Stimulated activated CD4-positive, alpha-beta T cell treated with anti-CD3 and anti-CD28 coated beads, TNF-alpha, amount 100 ng/mL, for 48 hours (primary cell): ENCODE measurements around the gene MRPS18B.

Experiments
- DNase-seq, 3 donors: peaks; one replicate each; pipeline ENCODE4 v3.0.0-alpha.2; 2020; ENCODE audit warnings: low read depth in 3 of 3

MRPS18B gene

DNA sequence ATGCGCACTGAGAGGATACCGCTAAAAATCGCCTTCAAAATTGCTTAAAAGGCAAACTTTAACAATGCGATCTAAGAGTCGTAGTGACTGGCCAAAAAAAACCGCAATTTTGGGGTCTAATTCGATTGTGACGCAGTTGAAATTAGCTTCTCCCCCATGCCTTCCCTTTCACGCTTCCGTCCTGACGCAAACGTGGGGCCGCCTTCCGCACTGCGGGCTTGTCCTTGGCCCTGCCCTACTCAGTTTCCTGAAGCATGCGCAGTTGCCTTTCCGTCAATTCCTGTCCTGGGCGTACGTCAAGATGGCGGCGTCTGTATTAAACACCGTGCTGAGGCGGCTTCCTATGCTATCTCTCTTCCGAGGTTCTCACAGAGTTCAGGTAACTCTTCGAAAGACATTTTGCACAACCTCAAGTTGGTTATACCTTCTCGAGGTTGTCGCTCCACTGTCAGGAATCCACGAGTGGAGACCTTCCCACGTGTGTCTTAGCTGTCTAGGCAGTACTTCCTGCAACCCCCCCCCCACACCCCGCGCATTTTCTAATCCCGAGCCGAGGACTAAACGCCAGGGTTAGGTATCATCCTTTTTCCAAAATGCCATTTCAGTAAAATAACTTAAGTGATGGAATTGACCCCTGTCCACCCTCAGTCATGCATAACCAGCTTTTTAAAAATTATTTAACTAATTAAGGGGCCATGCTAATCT, at the start of gene MRPS18B:
MRPS18B (plus strand) TSS at position 276 of the 705 bp plus-strand sequence; CDS start at position 302, 26 bp downstream.
- DNase-seq = peak; percentile 90 to 96 (median 96)

GRCh38 chr6:30568245-30568644, 49.4 kb upstream of the MRPS18B start:
- peak in 2 of 3 donors; percentile 27 to 39 for DNase-seq

DNA sequence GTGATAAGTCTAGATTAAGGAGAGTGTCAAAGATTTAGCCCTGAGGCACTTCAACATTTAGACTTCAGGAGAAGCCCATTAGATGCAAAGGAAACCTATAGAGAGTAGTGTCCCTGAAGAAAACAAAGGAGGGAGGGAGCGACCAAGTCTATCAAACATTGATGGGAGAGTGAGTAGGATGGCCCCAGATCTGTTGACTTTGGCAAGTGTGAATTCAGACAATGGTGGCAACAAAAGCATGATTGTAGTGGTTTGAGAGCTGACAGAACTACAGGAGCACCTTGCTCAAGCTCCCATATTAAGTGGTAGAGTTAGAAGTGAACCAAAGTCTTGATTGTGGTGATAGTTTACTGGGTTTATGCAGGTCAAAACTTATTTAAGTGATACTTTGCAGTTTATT, 47.4 kb upstream of the MRPS18B start:
- no peak for DNase-seq

- peak in 1 of 3 donors; percentile 10 for DNase-seq
Observed at GRCh38 chr6:30570740-30571074, 46.9 kb upstream of the MRPS18B start.

- DNase-seq = peak; percentile 98 to 100 (median 99)
Observed at GRCh38 chr6:30571075-30571761, 46.4 kb upstream of the MRPS18B start, which contains the start of gene ABCF1. Gene ABCF1, plus strand, starts transcription at chr6:30571442. Its CDS starts 46 bp downstream, at chr6:30571488.

DNA sequence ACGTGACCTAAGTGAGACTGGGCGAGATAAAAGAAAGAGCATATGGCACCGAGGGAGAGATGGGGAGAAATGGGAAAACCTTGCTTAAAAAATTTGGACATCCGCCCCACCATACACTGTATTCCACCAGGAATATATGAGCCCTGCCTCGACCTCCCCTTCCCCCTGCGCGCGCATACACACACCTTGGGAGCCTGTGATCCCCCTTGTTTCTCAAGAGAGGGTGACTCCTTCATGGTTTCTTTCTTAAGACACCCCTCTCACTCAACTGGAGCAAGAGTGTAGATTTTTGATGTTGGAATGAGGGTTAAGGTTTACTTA, 45.9 kb upstream of the MRPS18B start:
- no peak for DNase-seq

- DNase-seq = no peak
Observed at GRCh38 chr6:30572148-30572547, 45.5 kb upstream of the MRPS18B start.

GRCh38 chr6:30573113-30573512, 44.5 kb upstream of the MRPS18B start:
- no peak for DNase-seq

DNA sequence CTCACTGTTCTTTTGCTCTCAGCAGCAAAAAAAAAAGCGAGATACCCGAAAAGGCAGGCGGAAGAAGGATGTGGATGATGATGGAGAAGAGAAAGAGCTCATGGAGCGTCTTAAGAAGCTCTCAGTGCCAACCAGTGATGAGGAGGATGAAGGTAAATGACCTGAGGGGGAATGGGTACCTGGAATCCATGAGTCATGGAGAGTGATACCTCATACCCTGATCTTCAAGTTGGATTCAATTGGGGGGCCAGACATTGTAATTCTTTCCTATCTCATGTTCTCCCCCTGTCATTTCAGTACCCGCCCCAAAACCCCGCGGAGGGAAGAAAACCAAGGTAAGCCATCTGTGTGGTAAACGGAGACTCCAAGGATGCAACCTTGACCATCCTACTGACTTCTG, 39.6 kb upstream of the MRPS18B start:
- no peak for DNase-seq

GRCh38 chr6:30583921-30584320, 33.7 kb upstream of the MRPS18B start:
- DNase-seq = no peak

DNA sequence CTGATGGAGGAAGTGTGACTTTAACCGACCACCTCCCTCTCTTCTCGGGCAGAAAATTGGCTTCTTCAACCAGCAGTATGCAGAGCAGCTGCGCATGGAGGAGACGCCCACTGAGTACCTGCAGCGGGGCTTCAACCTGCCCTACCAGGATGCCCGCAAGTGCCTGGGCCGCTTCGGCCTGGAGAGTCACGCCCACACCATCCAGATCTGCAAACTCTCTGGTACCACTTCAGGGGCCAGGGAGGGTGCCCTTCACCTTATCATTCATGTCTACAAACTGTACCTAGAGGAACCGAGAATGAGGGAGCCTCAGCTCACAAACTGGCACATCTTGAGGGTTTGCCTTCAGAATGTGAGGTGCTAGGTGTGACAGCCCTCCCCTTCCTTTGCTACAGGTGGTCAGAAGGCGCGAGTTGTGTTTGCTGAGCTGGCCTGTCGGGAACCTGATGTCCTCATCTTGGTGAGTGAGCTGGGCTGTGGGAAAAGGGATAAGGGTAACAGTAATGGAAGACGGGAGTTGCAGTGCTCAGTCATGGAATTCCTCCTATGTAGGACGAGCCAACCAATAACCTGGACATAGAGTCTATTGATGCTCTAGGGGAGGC, 27.8 kb upstream of the MRPS18B start:
- no peak for DNase-seq

GRCh38 chr6:30590509-30590908, 27.1 kb upstream of the MRPS18B start:
- no peak for DNase-seq

DNA sequence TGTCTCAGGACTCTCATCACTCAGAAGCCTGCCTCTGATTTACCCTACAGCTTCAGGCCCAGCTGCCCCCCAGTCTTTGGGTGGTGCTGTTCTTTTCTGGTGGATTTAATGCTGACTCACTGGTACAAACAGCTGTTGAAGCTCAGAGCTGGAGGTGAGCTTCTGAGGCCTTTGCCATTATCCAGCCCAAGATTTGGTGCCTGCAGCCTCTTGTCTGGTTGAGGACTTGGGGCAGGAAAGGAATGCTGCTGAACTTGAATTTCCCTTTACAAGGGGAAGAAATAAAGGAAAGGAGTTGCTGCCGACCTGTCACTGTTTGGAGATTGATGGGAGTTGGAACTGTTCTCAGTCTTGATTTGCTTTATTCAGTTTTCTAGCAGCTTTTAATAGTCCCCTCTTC, 26.6 kb upstream of the MRPS18B start:
- no peak for DNase-seq

DNA sequence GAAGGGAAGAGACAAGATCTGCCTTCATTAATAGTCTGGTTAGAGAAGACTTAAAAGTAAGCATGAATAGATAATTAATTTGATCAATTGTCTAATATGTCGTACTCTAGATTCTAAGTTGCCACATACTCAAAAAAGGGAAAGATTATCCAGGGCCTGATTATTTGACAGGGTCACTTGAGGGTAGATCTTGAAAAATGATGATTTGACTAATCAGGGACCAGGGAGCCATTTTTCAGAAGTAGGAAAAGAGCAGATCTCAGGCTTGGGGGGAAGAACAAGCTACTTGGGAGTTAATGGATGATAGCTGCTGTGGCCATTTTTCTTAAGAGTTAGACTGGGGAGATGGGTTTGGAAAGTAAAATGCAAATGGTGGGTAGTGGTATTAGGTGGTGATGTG, 25.4 kb upstream of the MRPS18B start:
- no peak for DNase-seq

DNA sequence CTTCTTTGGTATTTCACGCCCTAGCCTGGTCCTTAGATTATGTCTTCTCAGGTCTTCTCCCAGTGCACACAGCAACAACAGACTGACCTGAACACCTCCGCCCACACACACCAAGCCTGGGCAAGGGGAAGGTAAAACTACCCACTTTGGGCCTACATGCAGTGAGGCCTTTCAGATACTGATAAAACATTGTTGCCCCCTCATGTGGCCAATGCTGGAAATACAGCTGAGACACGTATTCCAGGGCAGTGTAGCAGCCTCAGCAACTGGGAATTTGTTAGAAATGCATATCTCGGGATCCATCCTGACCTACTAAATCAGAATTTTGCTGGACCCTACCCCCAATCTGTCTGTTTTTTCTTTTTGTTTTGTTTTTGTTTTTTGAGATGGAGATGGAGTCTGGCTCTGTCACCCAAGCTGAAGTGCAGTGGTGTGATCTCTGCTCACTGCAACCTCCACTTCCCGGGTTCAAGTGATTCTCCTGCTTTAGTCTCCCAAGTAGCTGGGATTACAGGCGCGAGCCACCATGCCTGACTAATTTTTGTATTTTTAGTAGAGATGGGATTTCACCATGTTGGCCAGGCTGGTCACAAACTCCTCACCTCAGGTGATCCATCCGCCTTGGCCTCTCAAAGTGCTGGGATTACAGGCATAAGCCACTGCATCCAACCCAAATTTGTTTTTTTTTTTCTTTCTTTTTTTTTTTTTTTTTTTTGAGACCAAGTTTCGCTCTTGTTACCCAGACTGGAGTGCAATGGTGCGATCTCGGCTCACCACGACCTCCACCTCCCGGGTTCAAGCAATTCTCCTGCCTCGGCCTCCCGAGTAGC, 20.1 kb upstream of the MRPS18B start:
- peak; percentile 57 to 76 (median 62) for DNase-seq

DNA sequence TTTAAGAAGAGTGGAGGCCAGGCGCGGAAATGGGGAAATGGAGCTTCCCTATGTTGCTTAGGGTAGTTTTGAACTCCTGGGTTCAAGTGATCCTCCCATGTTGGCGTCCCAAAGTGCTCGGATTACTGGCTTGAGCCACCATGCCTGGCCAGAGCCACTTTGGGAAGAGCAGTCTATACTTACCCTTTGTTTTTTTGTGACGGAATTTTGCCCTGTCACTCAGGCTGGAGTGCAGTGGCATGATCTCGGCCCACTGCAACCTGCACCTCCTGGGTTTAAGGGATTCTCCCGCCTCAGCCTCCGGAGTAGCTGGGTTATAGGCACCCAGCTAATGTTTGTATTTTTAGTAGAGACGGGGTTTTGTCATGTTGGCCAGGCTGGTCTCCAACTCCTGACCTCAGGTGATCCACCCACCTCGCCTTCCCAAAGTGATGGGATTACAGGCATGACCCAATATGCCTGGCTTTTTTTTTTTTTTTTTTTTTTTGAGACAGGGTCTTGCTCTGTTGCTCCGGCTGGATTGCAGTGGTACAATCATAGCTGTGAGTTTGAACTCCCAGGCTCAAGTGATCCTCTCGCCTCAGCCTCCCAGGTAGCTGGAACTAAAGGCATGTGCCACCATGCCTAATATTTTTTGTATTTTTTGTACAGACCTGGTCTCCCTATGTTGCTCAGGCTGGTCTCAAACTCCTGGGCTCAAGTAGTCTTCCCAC, 18.6 kb upstream of the MRPS18B start:
- DNase-seq = no peak

- no peak for DNase-seq
Observed at GRCh38 chr6:30599625-30600324, 17.9 kb upstream of the MRPS18B start.

DNA sequence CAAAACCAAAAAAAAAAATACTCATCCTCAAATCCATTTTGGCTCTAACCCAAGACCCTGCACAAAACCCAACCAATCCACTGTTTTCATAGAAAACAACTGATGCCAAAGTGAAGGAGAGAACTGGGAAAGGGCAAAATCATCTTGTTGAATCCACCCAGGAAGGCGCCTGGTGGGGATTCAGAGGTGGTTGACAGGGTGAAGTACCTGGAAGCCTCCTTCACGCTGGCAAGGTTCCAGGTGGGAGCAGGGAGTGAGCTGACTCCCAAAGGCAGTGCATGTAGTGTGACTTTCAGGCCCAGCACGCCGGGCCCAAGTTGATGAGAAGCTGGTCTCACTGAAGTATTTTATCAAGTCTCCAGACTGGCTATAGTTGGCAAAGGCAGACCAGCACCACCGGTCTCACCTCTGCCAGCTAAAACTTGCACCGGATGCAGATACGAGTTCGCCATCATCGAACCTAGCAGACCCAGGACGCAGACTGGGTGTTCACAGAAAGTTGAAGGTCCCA, 17.1 kb upstream of the MRPS18B start:
- no peak for DNase-seq

- no peak for DNase-seq
Observed at GRCh38 chr6:30601436-30601814, 16.2 kb upstream of the MRPS18B start.

GRCh38 chr6:30601815-30602641, 15.6 kb upstream of the MRPS18B start:
- DNase-seq = no peak
